ENCODE measurements around the gene BCL2A1. TPM values are rescaled to one million over a fixed set of nuclear protein-coding genes. Genes with fewer than 3 reads are reported as not detected.
"Not testable (repeated sequence)": the region's sequence is repeated elsewhere in the genome, so short reads cannot be mapped to it uniquely, and the experiment has no call there.

Gene BCL2A1
- total RNA-seq, 1 donor from 2014 or later: 17.5 TPM

GRCh38 chr15:79924379-79924778 is 46.6 kb downstream of the BCL2A1 start:
- intact Hi-C loops (cut with micrococcal nuclease): no loop called here

- intact Hi-C loops (cut with micrococcal nuclease): loop anchor here (1.0 kb wide), 4 partner anchors 26 to 229 kb away; partner anchors contain the start of genes BCL2A1, FAH, MTHFS and ZFAND6
Measured at GRCh38 chr15:79923515-79924169, 47.4 kb downstream of the BCL2A1 start.

- intact Hi-C loops (cut with micrococcal nuclease): loop anchor here (1.0 kb wide), 4 partner anchors 26 to 229 kb away; partner anchors contain the start of genes BCL2A1, FAH, MTHFS and ZFAND6
Measured at GRCh38 chr15:79923079-79923514, 47.9 kb downstream of the BCL2A1 start.

- intact Hi-C loops (cut with micrococcal nuclease): loop anchor here (1.0 kb wide), 4 partner anchors 25 to 230 kb away; partner anchors contain the start of genes BCL2A1, FAH, MTHFS and ZFAND6
Measured at GRCh38 chr15:79922512-79923078, 48.4 kb downstream of the BCL2A1 start.

- intact Hi-C loops (cut with micrococcal nuclease): no loop called here
Measured at GRCh38 chr15:79919749-79920511, 51.1 kb downstream of the BCL2A1 start.

- intact Hi-C loops (cut with micrococcal nuclease): no loop called here
Measured at GRCh38 chr15:79919090-79919748, 51.8 kb downstream of the BCL2A1 start.

- intact Hi-C loops (cut with micrococcal nuclease): no loop called here
Measured at GRCh38 chr15:79918278-79918677, 52.7 kb downstream of the BCL2A1 start.

- intact Hi-C loops (cut with micrococcal nuclease): no loop called here
Measured at GRCh38 chr15:79916502-79917132, 54.4 kb downstream of the BCL2A1 start.

GRCh38 chr15:79915776-79916501 is 55.1 kb downstream of the BCL2A1 start:
- intact Hi-C loops (cut with micrococcal nuclease): not testable (repeated sequence)

- intact Hi-C loops (cut with micrococcal nuclease): no loop called here
Measured at GRCh38 chr15:79914728-79915127, 56.3 kb downstream of the BCL2A1 start.

Other genes starting within 250 kb of the BCL2A1 start
- 32.7 and 34.4 TPM in 2 replicates for gene MTHFS, start 74.2 kb downstream of the BCL2A1 start, total RNA-seq
- gene ZFAND6, start 88.5 kb upstream of the BCL2A1 start, total RNA-seq: 49.6 and 52.3 TPM in 2 replicates
- gene FAH, start 181.8 kb upstream of the BCL2A1 start, total RNA-seq: 46.5 and 46.7 TPM in 2 replicates

All from T-helper 2 cell treated with Interferon-gamma antibody and Interleukin-4, amounts not matched to agents 100 ng/mL and 5 ng/mL, for 36 hours (primary cell).